Bronchus fibroblast of lung (primary cell): ENCODE data around the gene KLK4. TPM values are rescaled to one million over a fixed set of nuclear protein-coding genes. Genes with fewer than 3 reads are reported as not detected.

Experiments
- total RNA-seq: library from RNA; depleted of rRNA; stranded (reverse); fragments of >200 nt; gene quantifications from 2 replicates; pipeline ENCODE4 v1.2.3, GENCODE V29; 2015

The KLK4 gene
- total RNA-seq: not detected in 2 replicates

GRCh38 chr19:50911206-50912101, at the start of gene KLK4:
Gene KLK4 (minus strand): TSS chr19:50911395. CDS start chr19:50910738, 657 bp downstream.

GRCh38 chr19:50952910-50953309, 41.7 kb upstream of the KLK4 start, which contains the start of gene KLK5:
Gene KLK5 (minus strand): TSS chr19:50953038. CDS start chr19:50952657, 381 bp downstream.

GRCh38 chr19:50873056-50873455, 38.1 kb downstream of the KLK4 start, which contains the start of gene KLK2:
Gene KLK2 (plus strand): TSS chr19:50873439. CDS start chr19:50873474, 35 bp downstream.

Other genes starting within 250 kb of the KLK4 start
- 0.84 and 1.8 TPM in 2 replicates for gene SHANK1, start 191.6 kb downstream of the KLK4 start, total RNA-seq
- 72.5 and 93.3 TPM in 2 replicates for gene CLEC11A, start 188.0 kb downstream of the KLK4 start, total RNA-seq
- gene GPR32, start 140.9 kb downstream of the KLK4 start, total RNA-seq: not detected in 2 replicates
- not detected in 2 replicates for gene ACP4, start 121.0 kb downstream of the KLK4 start, total RNA-seq
- not detected in 2 replicates for gene KLK1, start 87.6 kb downstream of the KLK4 start, total RNA-seq
- gene KLK15, start 77.8 kb downstream of the KLK4 start, total RNA-seq: not detected in 2 replicates
- not detected in 2 replicates for gene KLK3, start 56.5 kb downstream of the KLK4 start, total RNA-seq
- gene KLK2, start 38.0 kb downstream of the KLK4 start, total RNA-seq: 0.89 TPM in 1 of 2 replicates, not detected in the other
- gene KLK5, start 41.6 kb upstream of the KLK4 start, total RNA-seq: not detected in 2 replicates
- gene KLK6, start 58.2 kb upstream of the KLK4 start, total RNA-seq: not detected in 2 replicates
- not detected in 2 replicates for gene KLK7, start 72.5 kb upstream of the KLK4 start, total RNA-seq
- gene KLK8, start 90.2 kb upstream of the KLK4 start, total RNA-seq: not detected in 2 replicates
- not detected in 2 replicates for gene KLK10, start 108.3 kb upstream of the KLK4 start, total RNA-seq
- gene KLK11, start 115.2 kb upstream of the KLK4 start, total RNA-seq: not detected in 2 replicates
- gene KLK12, start 123.6 kb upstream of the KLK4 start, total RNA-seq: not detected in 2 replicates
- not detected in 2 replicates for gene KLK13, start 153.7 kb upstream of the KLK4 start, total RNA-seq
- gene KLK14, start 171.5 kb upstream of the KLK4 start, total RNA-seq: not detected in 2 replicates
- gene CTU1, start 197.0 kb upstream of the KLK4 start, total RNA-seq: 8.6 and 8.7 TPM in 2 replicates
- gene SIGLEC9, start 213.5 kb upstream of the KLK4 start, total RNA-seq: under 0.01 TPM in 1 of 2 replicates, not detected in the other
- gene SIGLEC7, start 230.9 kb upstream of the KLK4 start, total RNA-seq: not detected in 2 replicates